Effector CD8-positive, alpha-beta T cell (primary cell): ENCODE measurements around the gene THSD4.
"Not testable (repeated sequence)": the region's sequence is repeated elsewhere in the genome, so short reads cannot be mapped to it uniquely, and the experiment has no call there.

Experiments
- DNase-seq: peaks from one replicate; lab custom pipeline; 2025; lab: John Stamatoyannopoulos, UW

Gene THSD4

DNA sequence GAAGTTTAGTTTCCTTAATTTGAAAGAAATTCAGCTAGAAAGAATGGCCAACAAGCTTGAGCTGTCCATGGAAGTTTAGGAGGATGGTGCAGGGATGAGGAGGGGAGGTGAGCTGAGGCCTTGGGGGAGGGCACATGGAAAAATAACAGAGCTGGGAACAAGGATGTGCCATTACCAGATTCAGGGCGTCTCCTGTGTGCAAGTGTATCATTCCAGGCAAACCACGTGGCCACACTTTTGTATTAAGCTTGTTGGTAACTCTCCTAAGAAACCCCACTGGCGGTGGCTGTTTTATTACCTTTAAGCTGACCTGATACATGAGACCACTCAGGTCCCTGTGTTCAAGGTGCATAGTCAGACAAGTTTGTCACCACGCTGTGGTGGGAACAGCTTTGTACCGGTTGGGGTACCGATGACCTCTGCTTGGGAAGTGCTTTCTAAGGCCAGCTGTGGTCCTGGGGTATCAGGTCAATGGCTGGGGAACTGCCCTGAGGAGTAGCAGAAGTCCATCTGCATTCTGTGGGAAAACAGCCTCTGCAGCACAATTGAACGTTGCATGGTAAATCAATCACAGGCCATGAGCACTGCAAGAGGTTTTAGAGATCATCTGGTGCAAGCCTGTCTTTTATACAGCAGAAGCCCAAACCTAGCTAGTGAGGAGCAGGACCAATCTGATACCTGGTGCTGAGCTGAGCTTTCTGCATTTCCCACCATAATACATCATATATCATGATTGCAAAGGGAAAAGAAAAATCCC lies 235.5 kb downstream of the THSD4 start:
- DNase-seq, result no peak

- no peak for DNase-seq
These were observed 236.9 kb downstream of the THSD4 start for GRCh38 chr15:71352125-71352524.

- no peak for DNase-seq
These were observed 237.5 kb downstream of the THSD4 start for GRCh38 chr15:71352765-71353164.

- no peak for DNase-seq
These were observed 237.9 kb downstream of the THSD4 start for GRCh38 chr15:71353171-71353570.

- no peak for DNase-seq
These were observed 240.0 kb downstream of the THSD4 start for GRCh38 chr15:71355268-71355667.

- no peak for DNase-seq
These were observed 242.1 kb downstream of the THSD4 start for GRCh38 chr15:71357321-71357732.

- no peak for DNase-seq
These were observed 242.7 kb downstream of the THSD4 start for GRCh38 chr15:71357967-71358366.

GRCh38 chr15:71359246-71359645 lies 244.0 kb downstream of the THSD4 start:
- no peak for DNase-seq

DNA sequence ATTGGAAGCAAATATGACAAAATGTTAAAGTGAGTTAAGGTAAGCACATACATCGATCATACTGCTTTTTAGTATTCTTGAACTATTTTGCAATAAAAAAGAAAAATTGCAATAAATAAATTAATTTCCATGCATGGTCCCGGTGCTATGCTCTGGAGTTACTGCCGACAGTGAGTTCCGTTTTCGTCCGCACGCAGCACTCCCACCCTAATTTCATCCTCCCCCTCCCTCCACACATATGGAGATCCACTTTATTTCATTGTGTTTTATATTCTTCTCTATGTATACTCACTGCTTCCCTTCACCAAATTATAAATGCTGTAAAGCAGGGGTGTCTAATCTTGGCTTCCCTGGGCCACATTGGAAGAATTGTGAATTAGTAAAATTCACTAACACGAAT lies 247.3 kb downstream of the THSD4 start:
- no peak for DNase-seq

- DNase-seq, result no peak
These were observed 248.0 kb downstream of the THSD4 start for GRCh38 chr15:71362987-71363968.

DNA sequence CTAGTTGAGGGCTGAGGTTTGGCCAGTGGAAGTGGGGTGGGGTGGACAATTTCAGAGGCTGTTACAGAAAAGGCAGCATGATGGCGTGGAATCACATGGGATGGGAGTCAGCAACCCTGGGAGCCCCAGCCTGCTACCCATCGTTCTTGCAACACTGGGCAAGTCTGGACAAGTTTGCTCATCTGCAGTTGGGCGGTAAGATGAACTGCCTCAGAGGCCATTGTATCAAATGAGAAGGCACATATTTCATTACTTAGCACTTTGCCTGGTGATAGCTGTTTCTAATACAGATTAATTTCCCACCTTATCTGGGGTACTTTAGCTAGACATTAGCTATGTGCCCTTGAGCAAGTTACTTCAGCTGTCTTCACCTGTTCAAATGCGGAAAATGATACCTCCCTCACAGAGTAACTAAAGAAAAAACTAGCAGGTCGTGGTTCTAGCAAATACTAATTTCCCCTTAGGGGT lies 248.9 kb downstream of the THSD4 start:
- no peak for DNase-seq

DNA sequence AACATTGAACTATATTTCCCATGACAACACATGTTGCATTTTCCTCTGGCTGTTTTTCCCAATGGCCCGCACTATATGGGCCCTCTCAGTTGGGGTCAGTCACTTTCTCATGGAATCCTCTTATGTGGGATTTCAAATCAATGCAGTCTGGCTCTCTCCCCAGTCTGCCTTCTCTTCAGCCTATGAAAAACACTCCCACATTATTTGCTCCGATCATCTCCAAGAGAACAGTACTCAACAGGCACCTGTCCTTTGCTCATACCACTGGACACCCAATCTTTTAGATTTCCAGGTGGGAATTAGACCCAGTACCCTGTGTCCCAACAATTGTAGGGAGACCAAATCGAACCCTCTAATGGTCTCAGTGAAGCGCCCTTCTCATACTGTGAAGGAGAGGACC lies 251.3 kb downstream of the THSD4 start:
- no peak for DNase-seq

DNA sequence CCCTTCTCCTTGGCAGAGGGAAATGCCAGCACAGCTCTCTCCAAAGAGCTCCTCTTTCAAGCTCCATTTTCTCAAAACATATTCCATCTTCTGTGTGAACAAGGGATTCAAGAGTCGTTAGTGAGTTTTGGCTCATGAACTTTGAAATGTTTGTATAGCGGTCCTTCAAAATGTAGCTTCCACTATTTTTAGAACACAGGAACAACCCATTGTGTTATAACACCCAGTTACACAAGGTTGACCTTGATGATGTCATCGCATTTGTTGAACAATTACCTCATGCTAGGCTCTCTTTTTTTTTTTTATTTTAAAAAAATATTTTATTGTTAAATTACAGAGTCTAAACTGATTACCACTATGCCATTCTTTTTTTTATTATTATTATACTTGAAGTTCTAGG lies 251.7 kb downstream of the THSD4 start:
- no peak for DNase-seq

GRCh38 chr15:71367737-71368136 lies 252.5 kb downstream of the THSD4 start:
- not testable (repeated sequence) for DNase-seq

- DNase-seq, result not testable (repeated sequence)
These were observed 257.5 kb downstream of the THSD4 start for GRCh38 chr15:71372769-71373168.

DNA sequence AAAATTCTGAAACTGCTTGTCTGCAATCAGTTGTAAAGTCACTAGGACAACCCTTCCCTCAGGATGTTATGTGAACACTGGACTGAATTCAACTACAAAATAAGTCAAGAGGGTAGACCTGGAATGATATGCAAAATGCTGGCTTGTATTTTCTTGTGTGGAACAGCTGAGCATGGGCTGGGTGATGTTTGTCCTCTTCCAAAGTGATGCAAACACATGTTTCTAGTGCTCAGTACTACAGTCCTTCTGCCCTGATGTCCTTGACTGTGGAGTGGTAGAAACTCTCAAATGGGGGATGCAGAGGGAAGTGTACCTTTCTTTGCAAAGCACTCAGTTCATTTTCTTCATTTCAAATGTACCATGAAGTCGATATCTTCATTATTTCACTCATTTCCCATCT lies 258.6 kb downstream of the THSD4 start:
- DNase-seq, result no peak

GRCh38 chr15:71374607-71375352 lies 259.5 kb downstream of the THSD4 start:
- no peak for DNase-seq

- DNase-seq, result no peak
These were observed 260.7 kb downstream of the THSD4 start for GRCh38 chr15:71375934-71376333.

DNA sequence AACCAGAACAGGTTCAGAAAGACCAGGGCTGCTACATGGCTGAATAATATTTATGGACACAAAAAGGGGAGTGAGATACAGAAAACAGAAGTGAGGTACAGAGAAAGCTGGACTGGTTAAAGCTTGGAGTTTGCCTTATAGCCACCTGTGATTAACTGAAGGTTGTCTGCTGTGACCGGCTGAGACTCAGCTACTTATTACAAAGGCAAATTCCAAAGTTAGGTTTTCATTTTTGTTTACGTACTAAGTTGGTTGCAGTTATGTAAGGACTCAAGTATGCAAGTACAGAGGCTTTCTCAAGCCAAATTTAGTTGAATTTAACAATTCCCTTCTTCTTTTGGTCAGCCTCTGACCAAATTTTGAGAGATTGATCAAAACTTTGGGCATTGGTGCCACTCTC lies 264.6 kb downstream of the THSD4 start:
- DNase-seq, result no peak

DNA sequence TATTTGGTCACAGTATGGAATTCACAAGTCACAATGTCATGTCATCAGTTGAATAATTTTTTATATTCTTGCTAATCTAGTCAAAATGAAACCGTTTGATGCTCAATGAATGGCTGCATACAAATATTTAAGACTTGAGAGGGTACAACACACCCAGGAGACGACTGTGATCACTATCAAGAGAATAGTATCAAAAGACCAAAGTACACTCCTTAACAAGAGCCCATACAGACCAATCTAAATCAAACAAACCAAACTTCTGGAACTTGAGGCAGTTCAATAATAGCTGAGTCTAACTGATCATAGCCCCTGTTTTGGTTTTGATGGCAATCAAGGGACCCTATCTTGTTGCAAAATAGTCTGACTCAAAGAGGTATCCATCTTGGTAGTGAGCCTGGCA lies 265.1 kb downstream of the THSD4 start:
- no peak for DNase-seq

GRCh38 chr15:71384501-71384900 lies 269.2 kb downstream of the THSD4 start:
- DNase-seq, result no peak

DNA sequence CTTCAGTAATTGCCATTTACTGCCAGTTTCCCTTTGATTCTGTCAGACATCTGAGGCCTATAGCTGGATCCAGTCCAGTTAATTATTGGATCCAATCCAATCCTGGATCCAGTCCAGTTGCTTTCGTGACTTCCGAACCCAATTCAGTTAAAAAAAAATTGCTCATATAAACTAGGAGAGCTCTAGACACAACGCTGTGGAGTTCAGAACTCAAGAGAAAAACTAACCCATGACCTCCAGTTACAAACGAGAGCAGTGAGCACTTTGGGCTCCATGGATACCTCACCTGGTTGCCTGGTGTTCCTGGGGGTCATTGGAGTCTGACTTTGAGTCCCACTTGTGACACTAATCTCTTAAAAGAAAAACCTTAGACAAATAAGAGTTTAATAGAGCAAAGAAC lies 269.8 kb downstream of the THSD4 start:
- no peak for DNase-seq
